Hepatocyte (in vitro differentiated cells): ENCODE measurements around the gene RHOH. TPM values are rescaled to one million over a fixed set of nuclear protein-coding genes. Genes with fewer than 3 reads are reported as not detected.

Experiments
- DNase-seq: peaks from one replicate; pipeline ENCODE4 v3.0.0-alpha.2; 2016; ENCODE audit warnings: low spot score
- H2AFZ ChIP-seq: fragments of 200-600 bp; sonication (generic); 2 replicates; pipeline ENCODE4 v1.6.0; 2016; ENCODE audit warnings: antibody characterized with exemption, mild to moderate bottlenecking
- H3K27ac ChIP-seq: fragments of 200-600 bp; sonication (generic); 2 replicates; pipeline ENCODE4 v1.5.1; 2016; ENCODE audit warnings: mild to moderate bottlenecking
- H3K27me3 ChIP-seq: fragments of 200-600 bp; sonication (generic); 2 replicates; pipeline ENCODE4 v1.6.1; 2016
- H3K36me3 ChIP-seq: fragments of 200-600 bp; sonication (generic); replicated peaks from 2 replicates; pipeline ENCODE4 v1.5.1; 2016; ENCODE audit warnings: low read depth; ENCODE audit not compliant: insufficient read depth
- H3K4me1 ChIP-seq: fragments of 200-600 bp; sonication (generic); 2 replicates; pipeline ENCODE4 v1.5.1; 2016; ENCODE audit warnings: mild to moderate bottlenecking, moderate library complexity; ENCODE audit not compliant: insufficient read depth
- H3K4me2 ChIP-seq: fragments of 200-600 bp; sonication (generic); 2 replicates; pipeline ENCODE4 v1.6.0; 2016
- H3K4me3 ChIP-seq: fragments of 200-600 bp; sonication (generic); 2 replicates; pipeline ENCODE4 v1.5.1; 2016; ENCODE audit warnings: mild to moderate bottlenecking
- H3K79me2 ChIP-seq: fragments of 200-600 bp; sonication (generic); 2 replicates; pipeline ENCODE4 v1.6.0; 2017; ENCODE audit warnings: mild to moderate bottlenecking
- H3K9me2 ChIP-seq: fragments of 200-600 bp; sonication (generic); replicated peaks from 2 replicates; pipeline ENCODE4 v1.6.0; 2017; ENCODE audit warnings: mild to moderate bottlenecking; ENCODE audit not compliant: insufficient read depth
- H3K9me3 ChIP-seq: fragments of 200-600 bp; sonication (generic); 2 replicates; pipeline ENCODE4 v1.5.1; 2016; ENCODE audit warnings: low read depth, mild to moderate bottlenecking
- H4K20me1 ChIP-seq: fragments of 200-600 bp; sonication (generic); 2 replicates; pipeline ENCODE4 v1.6.0; 2016; ENCODE audit warnings: mild to moderate bottlenecking; ENCODE audit not compliant: insufficient read depth, poor library complexity, severe bottlenecking
- CTCF ChIP-seq: fragments of 200-600 bp; sonication (generic); IDR thresholded peaks from 2 replicates; pipeline ENCODE4 v1.5.1; 2016; ENCODE audit warnings: antibody characterized with exemption, mild to moderate bottlenecking; ENCODE audit not compliant: poor library complexity
- EZH2 ChIP-seq: fragments of 200-600 bp; sonication (generic); IDR thresholded peaks from 2 replicates; pipeline ENCODE4 v1.6.1; 2016; ENCODE audit warnings: antibody characterized with exemption, mild to moderate bottlenecking, borderline replicate concordance
- EZH2phosphoT487 ChIP-seq: fragments of 200-600 bp; sonication (generic); IDR thresholded peaks from one replicate; pipeline ENCODE4 v1.6.1; 2018; ENCODE audit warnings: antibody characterized with exemption, mild to moderate bottlenecking, low read depth, moderate library complexity; ENCODE audit not compliant: unreplicated experiment, severe bottlenecking
- WGBS: methylation state at CpG from one replicate; pipeline ENCODE4 v1.1.6; 2016; ENCODE audit warnings: low lambda C conversion rate; ENCODE audit errors: missing lambda C conversion rate; 5-methylcytosine and 5-hydroxymethylcytosine counted together
- polyA plus RNA-seq: library from polyadenylated mRNA; unstranded; fragments of >200 nt; fragmentation: Nextera tagmentation; extraction: Ambion mirVana; gene quantifications from 2 replicates; pipeline ENCODE4 v1.2.1, GENCODE V29; 2016
- total RNA-seq: library from RNA; depleted of rRNA; stranded (reverse); fragments of >200 nt; gene quantifications from 2 replicates; pipeline ENCODE4 v1.2.3, GENCODE V29; 2014

Gene RHOH
- total and polyA plus RNA-seq, 2 experiments from 2014 or later: not detected

- Histone ChIP-seq H3K9me2 (no peaks in the 10 kb centered on the region), H2AFZ (no peak overlapping the region), H3K36me3 (no peaks in the 10 kb centered on the region), H4K20me1 (no peaks in the 10 kb centered on the region), H3K4me3 (no peak overlapping the region), H3K27me3 (no peaks in the 10 kb centered on the region), H3K79me2 (no peaks in the 10 kb centered on the region), H3K4me1 (peaks cover 21% of the 10 kb centered on the region), H3K4me2 (no peak overlapping the region), H3K9me3 (no peaks in the 10 kb centered on the region), H3K27ac (no peak overlapping the region)
- TF ChIP-seq EZH2: no peak
- no peak for TF ChIP-seq CTCF
- no peak for TF ChIP-seq EZH2phosphoT487
- WGBS: 83% methylated on average over 7 of the region's 8 CpGs
- DNase-seq: no peak
Observed at GRCh38 chr4:40258627-40259026, 61.8 kb downstream of the RHOH start.

- no peak for DNase-seq
- no peaks in the 10 kb centered on the region for H3K36me3 ChIP-seq
- H4K20me1 ChIP-seq: no peaks in the 10 kb centered on the region
- H2AFZ ChIP-seq: no peak overlapping the region
- no peak overlapping the region for H3K4me3 ChIP-seq
- H3K79me2 ChIP-seq: no peaks in the 10 kb centered on the region
- H3K27me3 ChIP-seq: no peaks in the 10 kb centered on the region
- 47% methylated on average over 9 of the region's 9 CpGs for WGBS
- H3K4me1 ChIP-seq: peaks cover 4% of the 10 kb centered on the region
- TF ChIP-seq EZH2: no peak
- TF ChIP-seq EZH2phosphoT487: no peak
- no peak for TF ChIP-seq CTCF
- peak overlapping the region; percentile 6 for H3K27ac ChIP-seq
- H3K9me2 ChIP-seq: no peaks in the 10 kb centered on the region
- H3K4me2 ChIP-seq: no peak overlapping the region
- H3K9me3 ChIP-seq: no peaks in the 10 kb centered on the region
Observed at GRCh38 chr4:40261231-40262076, 64.6 kb downstream of the RHOH start.

- no peaks in the 10 kb centered on the region for H3K9me3 ChIP-seq
- TF ChIP-seq EZH2phosphoT487 (no peak), CTCF (no peak), EZH2 (no peak)
- no peaks in the 10 kb centered on the region for H3K9me2 ChIP-seq
- H3K36me3 ChIP-seq: no peaks in the 10 kb centered on the region
- no peaks in the 10 kb centered on the region for H3K27me3 ChIP-seq
- no peaks in the 10 kb centered on the region for H3K79me2 ChIP-seq
- no peaks in the 10 kb centered on the region for H3K4me1 ChIP-seq
- no peak for DNase-seq
- peak overlapping the region; percentile 6 for H3K27ac ChIP-seq
- H3K4me3 ChIP-seq: no peak overlapping the region
- no peak overlapping the region for H2AFZ ChIP-seq
- H4K20me1 ChIP-seq: no peaks in the 10 kb centered on the region
- no peak overlapping the region for H3K4me2 ChIP-seq
Observed at GRCh38 chr4:40262077-40262528, 65.3 kb downstream of the RHOH start.
